ENCODE results near the gene AKAP13. TPM values are rescaled to one million over a fixed set of nuclear protein-coding genes. Genes with fewer than 3 reads are reported as not detected.

The AKAP13 gene
- total and polyA plus RNA-seq, 9 donors: 45.3 to 190 (median 98.6) TPM

GRCh38 chr15:85587707-85588411 lies 207.5 kb downstream of the AKAP13 start:
- no peak overlapping the region for H3K4me3 ChIP-seq
- no peaks in the 10 kb centered on the region for H3K36me3 ChIP-seq
- no peak for DNase-seq
- WGBS, 3 donors: 94 to 96% (median 95%) methylated on average over 10 of the region's 10 CpGs
- H3K27ac ChIP-seq: no peak overlapping the region
- intact Hi-C loops (cut with DNase I): no loop called here
- no peaks in the 10 kb centered on the region for H3K27me3 ChIP-seq
- H3K9me3 ChIP-seq: no peaks in the 10 kb centered on the region
- no peak for TF ChIP-seq POLR2A (IDR thresholded peaks at IDR 0.05)
- TF ChIP-seq EP300 (IDR thresholded peaks at IDR 0.05): no peak
- no peak for TF ChIP-seq CTCF (IDR thresholded peaks at IDR 0.05)
- peaks cover 4% of the 10 kb centered on the region for H3K4me1 ChIP-seq (ENCODE audit: insufficient read depth)

GRCh38 chr15:85588677-85589076 lies 208.3 kb downstream of the AKAP13 start:
- Histone ChIP-seq H3K36me3 (no peaks in the 10 kb centered on the region), H3K4me3 (no peak overlapping the region), H3K9me3 (no peaks in the 10 kb centered on the region), H3K4me1 (ENCODE audit: insufficient read depth) (peaks cover 3% of the 10 kb centered on the region), H3K27me3 (no peaks in the 10 kb centered on the region), H3K27ac (no peak overlapping the region)
- DNase-seq: no peak
- 35 to 37% (median 36%) methylated on average over 3 of the region's 3 CpGs for WGBS, 3 donors
- TF ChIP-seq EP300 (IDR thresholded peaks at IDR 0.05): no peak
- no peak for TF ChIP-seq CTCF (IDR thresholded peaks at IDR 0.05)
- TF ChIP-seq POLR2A (IDR thresholded peaks at IDR 0.05): no peak
- intact Hi-C loops (cut with DNase I): no loop called here

GRCh38 chr15:85589851-85590250 lies 209.4 kb downstream of the AKAP13 start:
- TF ChIP-seq POLR2A (IDR thresholded peaks at IDR 0.05) (no peak), CTCF (IDR thresholded peaks at IDR 0.05) (no peak), EP300 (IDR thresholded peaks at IDR 0.05) (no peak)
- Histone ChIP-seq H3K4me1 (ENCODE audit: insufficient read depth) (no peaks in the 10 kb centered on the region), H3K36me3 (no peaks in the 10 kb centered on the region), H3K27ac (no peak overlapping the region), H3K27me3 (no peaks in the 10 kb centered on the region), H3K4me3 (no peak overlapping the region), H3K9me3 (no peaks in the 10 kb centered on the region)
- intact Hi-C loops (cut with DNase I): no loop called here
- 52 to 78% (median 55%) methylated on average over 2 of the region's 2 CpGs for WGBS, 3 donors
- DNase-seq: no peak

- H3K4me1 ChIP-seq (ENCODE audit: insufficient read depth): no peaks in the 10 kb centered on the region
- H3K9me3 ChIP-seq: no peaks in the 10 kb centered on the region
- 94 to 96% (median 95%) methylated on average over 4 of the region's 4 CpGs for WGBS, 3 donors
- no peak overlapping the region for H3K27ac ChIP-seq
- no peak for DNase-seq
- TF ChIP-seq EP300 (IDR thresholded peaks at IDR 0.05): no peak
- no peak for TF ChIP-seq POLR2A (IDR thresholded peaks at IDR 0.05)
- no peak for TF ChIP-seq CTCF (IDR thresholded peaks at IDR 0.05)
- H3K36me3 ChIP-seq: no peaks in the 10 kb centered on the region
- H3K27me3 ChIP-seq: no peaks in the 10 kb centered on the region
- no peak overlapping the region for H3K4me3 ChIP-seq
- intact Hi-C loops (cut with DNase I): no loop called here
Observed at GRCh38 chr15:85591622-85592021, 211.2 kb downstream of the AKAP13 start.

Data from ovary (tissue), 9 donors.